Right atrium auricular region (tissue), 2 donors: ENCODE measurements around the gene B4GALNT1. TPM values are rescaled to one million over a fixed set of nuclear protein-coding genes. Genes with fewer than 3 reads are reported as not detected.
A peak's percentile ranks its signal among the peaks of the same experiment; 100 is the strongest.
"Not testable (repeated sequence)": the region's sequence is repeated elsewhere in the genome, so short reads cannot be mapped to it uniquely, and the experiment has no call there.

Experiments used
- DNase-seq: peaks from one replicate; pipeline ENCODE4 v3.0.0-alpha.2; 2019; ENCODE audit warnings: low spot score
- H3K27ac ChIP-seq, 2 donors: fragments of 200-600 bp; sonication (generic); 1 replicate in 1 of 2; 2 replicates in 1 of 2; pipeline ENCODE4 v1.5.1; 2016 to 2019
- H3K27me3 ChIP-seq, 2 donors: fragments of 200-600 bp; sonication (generic); one replicate each; pipeline versions ENCODE4 v1.5.1 to v1.6.0; 2017 to 2019
- H3K36me3 ChIP-seq: fragments of 200-600 bp; sonication (generic); one replicate; pipeline ENCODE4 v1.5.1; 2016
- H3K4me1 ChIP-seq, 2 donors: fragments of 200-600 bp; sonication (generic); one replicate each; pipeline versions ENCODE4 v1.5.1 to v1.6.0; 2017 to 2019
- H3K4me3 ChIP-seq, 2 donors: fragments of 200-600 bp; sonication (generic); 1 replicate in 1 of 2; 2 replicates in 1 of 2; pipeline ENCODE4 v1.5.1; 2017 to 2019; ENCODE audit warnings: mild to moderate bottlenecking in 1 of 2, moderate library complexity in 1 of 2
- H3K9me3 ChIP-seq, 2 donors: fragments of 200-600 bp; sonication (generic); one replicate each; pipeline ENCODE4 v1.5.1; 2019
- total RNA-seq, 2 donors: library from RNA; depleted of rRNA; stranded (reverse); fragments of >200 nt; gene quantifications; one replicate each; pipeline ENCODE4 v1.1.0, GENCODE V29; 2016
- TF ChIP-seq, protein P1 (sequence below), 2 donors: fragments of 200-600 bp; sonication (generic); IDR thresholded peaks; one replicate each; pipeline ENCODE4 v1.5.1; 2019; ENCODE audit warnings: antibody characterized with exemption in 2 of 2

Gene B4GALNT1
- total RNA-seq, 2 donors from 2014 or later = 3.5 to 4.4 TPM

DNA sequence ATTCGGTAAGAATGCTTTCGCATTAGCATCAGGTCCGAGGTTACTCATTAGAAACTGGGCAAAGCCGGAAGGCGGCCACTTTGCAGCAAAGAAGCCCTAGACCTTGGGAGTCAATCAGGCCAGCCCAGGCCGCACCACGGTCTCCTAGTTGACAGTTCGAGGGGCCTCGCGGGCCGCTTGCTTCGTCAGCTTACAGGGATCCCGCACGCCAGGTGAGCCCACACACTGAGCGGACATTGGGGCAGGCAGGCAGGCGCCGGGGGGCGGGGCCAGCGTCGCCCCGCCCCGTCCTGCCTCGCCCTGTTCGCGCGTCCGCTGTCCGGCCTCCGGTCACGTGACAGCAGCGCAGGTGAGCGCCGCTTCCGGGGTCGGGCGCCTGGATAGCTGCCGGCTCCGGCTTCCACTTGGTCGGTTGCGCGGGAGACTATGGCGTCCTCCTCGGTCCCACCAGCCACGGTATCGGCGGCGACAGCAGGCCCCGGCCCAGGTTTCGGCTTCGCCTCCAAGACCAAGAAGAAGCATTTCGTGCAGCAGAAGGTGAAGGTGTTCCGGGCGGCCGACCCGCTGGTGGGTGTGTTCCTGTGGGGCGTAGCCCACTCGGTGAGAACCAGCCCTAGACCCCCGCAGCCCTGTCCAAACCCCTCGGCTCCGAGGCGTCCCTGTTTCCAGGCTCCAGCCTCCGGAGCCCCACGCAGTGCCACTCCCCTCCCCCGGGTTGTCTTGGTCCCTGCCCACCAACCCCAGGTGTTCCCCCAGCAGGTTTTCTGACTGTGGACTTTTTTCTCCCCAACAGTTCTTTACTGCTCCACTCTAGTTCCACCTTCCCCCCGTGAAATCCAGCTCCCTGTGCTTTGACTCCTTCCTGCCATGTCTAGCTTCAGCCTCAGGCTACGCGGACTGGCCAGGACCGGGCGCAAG, 41.9 kb downstream of the B4GALNT1 start, which contains the start of gene PIP4K2C:
Gene PIP4K2C, plus strand, starts transcription at position 329 of the 918 bp plus-strand sequence. Its CDS starts 98 bp downstream, at position 427.
- Histone ChIP-seq H3K4me3 (peak within 1 kb of the TSS; percentile 73 to 96), H3K4me1 (peaks cover 0 to 13% of the 10 kb centered on the region in 2 donors), H3K9me3 (no peaks in the 10 kb centered on the region), H3K27me3 (no peaks in the 10 kb centered on the region), H3K36me3 (peaks cover 7% of the 10 kb centered on the region), H3K27ac (peak within 1 kb of the TSS; percentile 69 to 80)
- TF ChIP-seq, protein P1, sequence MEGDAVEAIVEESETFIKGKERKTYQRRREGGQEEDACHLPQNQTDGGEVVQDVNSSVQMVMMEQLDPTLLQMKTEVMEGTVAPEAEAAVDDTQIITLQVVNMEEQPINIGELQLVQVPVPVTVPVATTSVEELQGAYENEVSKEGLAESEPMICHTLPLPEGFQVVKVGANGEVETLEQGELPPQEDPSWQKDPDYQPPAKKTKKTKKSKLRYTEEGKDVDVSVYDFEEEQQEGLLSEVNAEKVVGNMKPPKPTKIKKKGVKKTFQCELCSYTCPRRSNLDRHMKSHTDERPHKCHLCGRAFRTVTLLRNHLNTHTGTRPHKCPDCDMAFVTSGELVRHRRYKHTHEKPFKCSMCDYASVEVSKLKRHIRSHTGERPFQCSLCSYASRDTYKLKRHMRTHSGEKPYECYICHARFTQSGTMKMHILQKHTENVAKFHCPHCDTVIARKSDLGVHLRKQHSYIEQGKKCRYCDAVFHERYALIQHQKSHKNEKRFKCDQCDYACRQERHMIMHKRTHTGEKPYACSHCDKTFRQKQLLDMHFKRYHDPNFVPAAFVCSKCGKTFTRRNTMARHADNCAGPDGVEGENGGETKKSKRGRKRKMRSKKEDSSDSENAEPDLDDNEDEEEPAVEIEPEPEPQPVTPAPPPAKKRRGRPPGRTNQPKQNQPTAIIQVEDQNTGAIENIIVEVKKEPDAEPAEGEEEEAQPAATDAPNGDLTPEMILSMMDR (IDR thresholded peaks at IDR 0.05) = no peak
- DNase-seq = peak; percentile 71

DNA sequence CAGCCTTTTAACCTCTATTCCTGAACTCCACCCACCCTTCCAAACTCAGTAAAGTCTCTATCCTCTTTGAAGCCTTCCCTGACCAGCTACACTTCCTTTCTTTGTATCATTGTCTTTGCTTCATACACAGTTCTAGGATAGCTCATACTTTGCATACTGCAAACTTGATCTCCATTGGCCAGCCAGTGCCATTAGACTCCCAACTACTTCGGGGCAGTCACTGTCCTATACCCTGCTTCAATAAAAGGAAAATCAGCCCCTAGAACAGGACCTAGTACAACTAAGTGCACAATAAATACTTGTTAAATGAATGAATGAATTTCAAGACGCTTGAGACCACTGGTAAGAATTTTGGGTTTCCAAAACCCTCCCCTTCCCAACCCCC, 42.5 kb downstream of the B4GALNT1 start:
- H3K4me1 ChIP-seq = peaks cover 0 to 13% of the 10 kb centered on the region in 2 donors
- peak overlapping the region; percentile 69 to 80 for H3K27ac ChIP-seq
- H3K9me3 ChIP-seq = no peaks in the 10 kb centered on the region
- H3K4me3 ChIP-seq = peak overlapping the region; percentile 73 to 96
- TF ChIP-seq, protein P1 (IDR thresholded peaks at IDR 0.05) = no peak
- peaks cover under 1% of the 10 kb centered on the region for H3K36me3 ChIP-seq
- no peaks in the 10 kb centered on the region for H3K27me3 ChIP-seq
- no peak for DNase-seq

DNA sequence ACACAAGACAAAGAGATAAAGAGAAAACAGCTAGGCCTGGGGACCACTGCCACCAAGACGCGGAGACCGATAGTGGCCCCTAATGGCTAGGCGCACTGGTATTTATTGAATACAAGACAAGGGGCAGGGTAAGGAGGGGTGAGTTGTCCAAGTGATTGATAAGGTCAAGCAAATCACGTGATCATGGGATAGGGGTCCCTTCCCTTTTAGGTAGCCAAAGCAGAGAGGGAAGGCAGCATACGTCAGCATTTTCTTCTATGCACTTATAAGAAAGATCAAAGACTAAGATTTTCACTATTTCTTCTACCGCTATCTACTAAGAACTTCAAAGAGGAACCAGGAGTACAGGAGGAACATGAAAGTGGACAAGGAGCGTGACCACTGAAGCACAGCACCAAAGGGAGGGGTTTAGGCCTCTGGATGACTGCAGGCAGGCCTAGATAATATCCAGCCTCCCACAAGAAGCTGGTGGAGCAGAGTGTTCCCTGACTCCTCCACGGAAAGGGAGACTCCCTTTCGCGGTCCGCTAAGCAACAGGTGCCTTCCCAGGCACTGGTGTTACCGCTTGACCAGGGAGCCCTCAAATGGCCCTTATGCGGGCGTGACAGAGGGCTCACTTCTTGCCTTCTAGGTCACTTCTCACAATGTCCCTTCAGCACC, 43.9 kb downstream of the B4GALNT1 start:
- not testable (repeated sequence) for DNase-seq, H3K27ac ChIP-seq, H3K27me3 ChIP-seq, H3K36me3 ChIP-seq, H3K9me3 ChIP-seq, H3K4me3 ChIP-seq
- H3K4me1 ChIP-seq = peaks cover 0 to 13% of the 10 kb centered on the region in 2 donors

DNA sequence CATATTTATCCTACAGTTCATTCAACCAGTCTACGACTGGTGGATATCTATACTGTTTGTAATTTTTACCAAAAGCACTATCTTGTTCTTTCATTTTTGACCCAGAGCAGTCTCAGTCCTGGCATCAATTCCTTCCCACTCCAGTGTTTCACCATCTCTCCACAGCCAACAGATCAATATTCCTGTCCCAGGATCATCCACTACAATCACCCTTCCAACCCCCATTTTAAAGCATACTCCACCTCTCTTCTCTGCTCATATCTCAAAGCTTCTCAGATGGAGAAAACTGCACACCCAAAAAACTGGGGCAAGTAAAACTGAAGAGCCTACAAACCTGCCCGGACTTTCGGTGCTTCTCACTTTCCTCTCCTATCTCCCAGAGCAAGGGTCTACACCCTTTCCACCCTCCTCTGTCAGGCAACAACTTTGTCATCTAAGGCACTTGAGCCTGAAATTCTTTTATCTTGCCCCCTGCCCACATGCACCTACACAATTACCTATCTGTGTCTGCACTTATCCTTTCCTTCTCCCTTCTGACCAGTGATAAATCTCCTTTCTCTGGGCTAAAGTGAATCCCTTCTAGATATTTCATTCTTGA, 46.1 kb downstream of the B4GALNT1 start:
- Histone ChIP-seq H3K9me3 (no peaks in the 10 kb centered on the region), H3K36me3 (no peaks in the 10 kb centered on the region), H3K4me1 (peaks cover 0 to 11% of the 10 kb centered on the region in 2 donors), H3K4me3 (no peak overlapping the region), H3K27me3 (no peaks in the 10 kb centered on the region), H3K27ac (no peak overlapping the region)
- TF ChIP-seq, protein P1 (IDR thresholded peaks at IDR 0.05) = no peak
- DNase-seq = no peak

DNA sequence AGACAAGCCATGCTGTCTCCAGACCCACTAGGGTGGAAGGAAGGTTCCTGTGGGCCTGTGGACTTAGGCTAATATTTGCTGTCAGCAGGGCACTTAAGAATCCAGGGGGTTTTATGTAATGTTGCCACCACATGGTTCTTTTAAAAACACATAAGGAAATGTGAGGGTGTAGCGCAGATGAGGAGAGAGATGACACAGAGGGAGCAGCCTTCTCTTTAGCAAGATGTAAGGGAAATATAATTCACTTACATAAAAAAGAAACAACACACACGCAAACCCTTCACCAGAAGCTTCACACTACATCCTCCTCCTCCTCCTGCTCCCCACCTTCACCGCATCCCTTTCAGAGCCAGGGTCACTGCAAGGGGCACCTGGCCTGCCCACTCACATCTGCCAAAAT, 46.9 kb downstream of the B4GALNT1 start:
- TF ChIP-seq, protein P1 (IDR thresholded peaks at IDR 0.05) = no peak
- Histone ChIP-seq H3K27me3 (no peaks in the 10 kb centered on the region), H3K4me1 (peaks cover 0 to 6% of the 10 kb centered on the region in 2 donors), H3K36me3 (no peaks in the 10 kb centered on the region), H3K9me3 (no peaks in the 10 kb centered on the region), H3K4me3 (no peak overlapping the region), H3K27ac (no peak overlapping the region)
- no peak for DNase-seq

DNA sequence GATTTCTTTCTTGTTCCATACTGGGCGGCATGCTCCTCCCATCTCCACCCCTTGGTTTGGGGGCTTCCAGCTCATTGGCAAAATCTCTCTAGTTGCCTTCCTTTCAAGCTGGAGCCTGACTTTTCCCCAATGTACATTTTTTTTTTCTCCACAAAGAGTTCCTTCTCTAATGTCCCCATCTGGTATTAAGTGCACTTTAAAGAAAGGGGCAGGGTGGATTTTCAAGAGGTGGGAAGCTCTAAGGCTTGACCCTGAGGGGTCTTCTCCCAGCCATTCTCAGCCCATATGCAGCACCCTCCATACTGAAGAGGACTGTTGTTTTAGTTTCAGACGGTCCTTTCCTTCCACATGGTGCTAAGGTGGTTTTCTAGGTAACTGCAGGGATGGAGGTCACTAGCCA, 47.8 kb downstream of the B4GALNT1 start:
- Histone ChIP-seq H3K27me3 (no peaks in the 10 kb centered on the region), H3K4me3 (no peak overlapping the region), H3K4me1 (peaks cover 0 to under 1% of the 10 kb centered on the region in 2 donors), H3K27ac (no peak overlapping the region), H3K36me3 (no peaks in the 10 kb centered on the region), H3K9me3 (no peaks in the 10 kb centered on the region)
- TF ChIP-seq, protein P1 (IDR thresholded peaks at IDR 0.05) = no peak
- no peak for DNase-seq
